Gastrocnemius medialis (tissue), 4 donors: ENCODE measurements around the gene RASA4B. TPM values are rescaled to one million over a fixed set of nuclear protein-coding genes. Genes with fewer than 3 reads are reported as not detected.
"Not testable (repeated sequence)": the region's sequence is repeated elsewhere in the genome, so short reads cannot be mapped to it uniquely, and the experiment has no call there.

Source experiments
- ATAC-seq, 2 donors: fragments of 150-250 bp; one replicate each; pipeline ENCODE4 v1.9.1; 2016
- DNase-seq, 2 donors: peaks; one replicate each; pipeline ENCODE4 v3.0.0-alpha.2; 2019
- H3K27ac ChIP-seq, 4 donors: fragments of 200-600 bp; sonication (generic); 1 replicate in 1 of 4; 2 replicates in 3 of 4; pipeline ENCODE4 v1.5.1; 2016 to 2018; ENCODE audit warnings: mild to moderate bottlenecking in 2 of 4, moderate library complexity in 1 of 4
- H3K27me3 ChIP-seq, 3 donors: fragments of 200-600 bp; sonication (generic) in 2 of 3; 1 replicate in 1 of 3; 2 replicates in 2 of 3; pipeline versions ENCODE4 v1.5.1 to v1.6.0; 2016 to 2019; ENCODE audit warnings: mild to moderate bottlenecking in 1 of 3, moderate library complexity in 1 of 3
- H3K36me3 ChIP-seq, 2 donors: fragments of 200-600 bp; sonication (generic) in 1 of 2; one replicate each; pipeline ENCODE4 v1.5.1; 2017 to 2018
- H3K4me1 ChIP-seq, 2 donors: fragments of 200-600 bp; sonication (generic) in 1 of 2; one replicate each; pipeline ENCODE4 v1.5.1; 2016 to 2017; ENCODE audit warnings: mild to moderate bottlenecking in 2 of 2
- H3K4me3 ChIP-seq, 4 donors: fragments of 200-600 bp; sonication (generic) in 3 of 4; 1 replicate in 1 of 4; 2 replicates in 3 of 4; pipeline ENCODE4 v1.5.1; 2016 to 2019; ENCODE audit warnings: mild to moderate bottlenecking in 2 of 4
- H3K9me3 ChIP-seq, 3 donors: fragments of 200-600 bp; sonication (generic) in 2 of 3; 1 replicate in 1 of 3; 2 replicates in 2 of 3; pipeline ENCODE4 v1.5.1; 2016 to 2019
- in situ Hi-C, 4 donors: fragments of 200-750 bp; cut with MboI; loops; one replicate each; pipeline versions ENCODE4 v1.15.0 to v1.8.0; 2017; ENCODE audit warnings: low sequenced_read_pairs in 4 of 4
- intact Hi-C: fragments of 100-400 bp; cut with DNase I; formaldehyde crosslinking; loops from one replicate; pipeline ENCODE4 v1.15.1; 2023; ENCODE audit warnings: low total_unique reads
- total RNA-seq, 4 donors: library from RNA; depleted of rRNA; stranded (reverse); fragments of >200 nt; gene quantifications; one replicate each; pipeline versions ENCODE4 v1.1.0 to v1.2.3, GENCODE V29; 2016

Gene RASA4B
- total RNA-seq, 4 donors from 2014 or later: 38.0 to 127 (median 86.0) TPM

GRCh38 chr7:102507410-102508088 is 10.0 kb downstream of the RASA4B start:
- H3K36me3 ChIP-seq, H3K4me1 ChIP-seq, H3K4me3 ChIP-seq, H3K9me3 ChIP-seq, intact Hi-C loops, in situ Hi-C loops, H3K27me3 ChIP-seq: not testable (repeated sequence)
- peak overlapping the region; percentile 78 to 91 (median 84) for H3K27ac ChIP-seq
- DNase-seq (peak in 1 of 2 donors; percentile 35), ATAC-seq (peak; percentile 10 to 22)

DNA sequence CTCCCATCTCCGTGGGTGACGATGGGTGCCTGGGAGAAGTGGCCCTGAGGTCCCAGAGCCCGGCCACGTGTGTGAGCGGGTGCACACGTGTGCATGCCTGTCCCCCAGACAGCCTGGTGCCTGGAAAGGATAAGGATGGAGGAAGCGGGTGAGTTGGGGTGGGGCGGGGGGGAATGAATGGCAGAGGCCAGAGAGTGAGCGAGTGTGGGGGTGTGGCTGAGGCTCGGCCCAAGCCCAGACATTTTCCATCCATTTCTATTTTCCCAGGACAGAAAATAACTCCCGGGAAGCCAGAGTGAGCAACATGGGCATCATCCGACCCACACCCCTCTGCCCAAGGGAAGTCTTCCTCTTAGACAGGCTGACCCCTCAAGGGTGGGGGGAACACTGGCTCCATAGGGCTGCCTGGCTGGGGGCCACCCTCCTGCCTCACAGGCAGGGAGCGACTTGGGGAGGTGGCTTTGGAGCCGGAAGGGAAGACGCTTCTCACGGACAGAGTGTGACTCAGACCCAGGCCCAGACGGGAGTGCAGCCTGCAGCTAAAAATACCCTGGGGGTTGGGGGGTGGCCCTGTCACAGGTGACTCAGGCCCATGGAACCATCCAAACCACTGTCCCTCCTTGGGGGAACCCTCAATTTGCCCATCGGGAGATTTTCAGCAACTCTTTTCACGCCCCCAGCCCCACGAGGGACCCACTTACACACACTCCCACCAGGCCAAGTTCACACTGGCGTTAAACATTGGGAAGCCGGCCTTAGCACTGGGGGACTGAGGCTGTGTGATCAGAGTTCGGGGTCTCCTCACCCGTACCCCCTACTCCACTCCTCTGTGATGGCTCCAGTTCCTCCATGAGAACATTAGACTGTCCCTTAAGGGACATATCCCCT is 12.0 kb downstream of the RASA4B start:
- ATAC-seq (peak; percentile 57 to 71), DNase-seq (peak in 1 of 2 donors; percentile 40)
- intact Hi-C loops, H3K36me3 ChIP-seq, H3K4me3 ChIP-seq, H3K4me1 ChIP-seq, H3K9me3 ChIP-seq, in situ Hi-C loops, H3K27me3 ChIP-seq: not testable (repeated sequence)
- peak overlapping the region; percentile 81 to 87 (median 85) for H3K27ac ChIP-seq

DNA sequence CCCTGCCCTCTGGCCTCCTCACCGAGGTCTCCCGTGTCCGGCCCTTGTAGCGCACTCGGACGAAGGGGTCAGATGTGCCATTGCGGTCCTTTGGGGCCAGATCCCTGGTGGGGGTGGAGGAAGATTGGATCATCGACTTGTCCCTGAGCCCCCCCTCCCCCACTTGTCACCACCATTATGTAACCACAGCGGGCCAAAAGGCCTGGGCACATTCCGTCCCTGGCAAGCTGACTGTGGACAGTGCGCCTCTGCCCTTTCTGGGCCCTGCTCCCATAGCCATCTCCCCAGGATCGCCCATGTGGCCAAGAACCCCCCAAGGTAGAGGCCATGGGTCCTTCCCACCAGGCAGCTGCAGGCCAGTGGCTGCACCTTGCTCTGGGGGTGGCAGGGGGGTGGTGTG is 14.4 kb downstream of the RASA4B start:
- H3K4me3 ChIP-seq, in situ Hi-C loops, intact Hi-C loops, H3K4me1 ChIP-seq, H3K27ac ChIP-seq, H3K9me3 ChIP-seq, DNase-seq, H3K27me3 ChIP-seq, H3K36me3 ChIP-seq: not testable (repeated sequence)
- ATAC-seq: peak; percentile 59 to 69

DNA sequence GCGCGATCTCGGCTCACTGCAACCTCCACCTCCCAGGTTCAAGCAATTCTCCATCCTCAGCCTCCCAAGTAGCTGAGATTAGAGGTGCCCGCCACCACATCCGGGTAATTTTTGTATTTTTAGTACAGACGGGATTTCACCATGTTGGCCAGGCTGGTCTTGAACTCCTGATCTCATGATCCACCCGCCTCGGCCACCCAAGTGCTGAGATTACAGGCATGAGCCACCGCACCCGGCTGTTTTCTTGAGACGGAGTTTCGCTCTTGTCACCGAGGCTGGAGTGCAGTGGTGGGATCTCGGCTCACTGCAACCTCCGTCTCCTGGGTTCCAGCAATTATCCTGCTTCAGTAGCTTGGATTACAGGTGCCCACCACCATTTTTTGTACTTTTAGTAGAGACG is 19.3 kb downstream of the RASA4B start:
- in situ Hi-C loops, H3K4me1 ChIP-seq, DNase-seq, ATAC-seq, H3K27me3 ChIP-seq, intact Hi-C loops, H3K4me3 ChIP-seq, H3K9me3 ChIP-seq, H3K36me3 ChIP-seq: not testable (repeated sequence)
- peak overlapping the region in 2 of 4 donors; percentile 39 to 66 for H3K27ac ChIP-seq

- H3K36me3 ChIP-seq, H3K4me3 ChIP-seq, intact Hi-C loops, H3K4me1 ChIP-seq, H3K27me3 ChIP-seq, in situ Hi-C loops, ATAC-seq, H3K9me3 ChIP-seq: not testable (repeated sequence)
- peak overlapping the region in 3 of 4 donors; percentile 55 to 64 (median 60) for H3K27ac ChIP-seq
- DNase-seq: peak in 1 of 2 donors; percentile 12
Measured at GRCh38 chr7:102497308-102497707, 20.3 kb downstream of the RASA4B start.

- H3K36me3 ChIP-seq, H3K27me3 ChIP-seq, in situ Hi-C loops, H3K9me3 ChIP-seq, H3K4me3 ChIP-seq, ATAC-seq, H3K4me1 ChIP-seq, intact Hi-C loops: not testable (repeated sequence)
- peak overlapping the region; percentile 26 to 60 (median 48) for H3K27ac ChIP-seq
- peak in 1 of 2 donors; percentile 7 for DNase-seq
Measured at GRCh38 chr7:102496861-102497260, 20.7 kb downstream of the RASA4B start.

- H3K9me3 ChIP-seq, intact Hi-C loops, H3K4me3 ChIP-seq, H3K27me3 ChIP-seq, in situ Hi-C loops, H3K27ac ChIP-seq, ATAC-seq, H3K36me3 ChIP-seq, H3K4me1 ChIP-seq, DNase-seq: not testable (repeated sequence)
Measured at GRCh38 chr7:102494473-102495149, 23.0 kb downstream of the RASA4B start.

DNA sequence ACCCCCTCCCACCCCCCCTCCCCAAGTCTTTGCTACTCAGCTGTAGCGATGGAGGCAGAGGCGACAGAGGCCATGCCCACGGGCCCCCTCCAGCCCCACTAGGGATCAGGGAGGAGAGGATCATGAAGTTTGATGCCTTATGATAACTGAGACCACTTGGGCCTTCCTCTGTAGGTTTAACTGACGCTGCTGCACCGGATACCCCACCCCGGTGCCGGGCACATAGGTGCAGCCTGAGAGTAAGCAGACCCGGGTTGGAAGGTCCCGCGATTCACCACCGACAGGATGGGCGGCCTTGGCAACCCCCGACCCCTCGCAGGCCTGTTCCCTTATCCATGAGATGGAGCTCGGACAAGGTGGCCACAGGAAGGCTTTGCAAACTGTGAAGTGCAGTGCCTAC is 23.6 kb downstream of the RASA4B start:
- H3K4me3 ChIP-seq, H3K36me3 ChIP-seq, H3K27me3 ChIP-seq, H3K4me1 ChIP-seq, intact Hi-C loops, in situ Hi-C loops, H3K9me3 ChIP-seq: not testable (repeated sequence)
- peak in 1 of 2 donors; percentile 1 for ATAC-seq
- DNase-seq: peak in 1 of 2 donors; percentile 15
- H3K27ac ChIP-seq: peak overlapping the region; percentile 61 to 78 (median 73)

DNA sequence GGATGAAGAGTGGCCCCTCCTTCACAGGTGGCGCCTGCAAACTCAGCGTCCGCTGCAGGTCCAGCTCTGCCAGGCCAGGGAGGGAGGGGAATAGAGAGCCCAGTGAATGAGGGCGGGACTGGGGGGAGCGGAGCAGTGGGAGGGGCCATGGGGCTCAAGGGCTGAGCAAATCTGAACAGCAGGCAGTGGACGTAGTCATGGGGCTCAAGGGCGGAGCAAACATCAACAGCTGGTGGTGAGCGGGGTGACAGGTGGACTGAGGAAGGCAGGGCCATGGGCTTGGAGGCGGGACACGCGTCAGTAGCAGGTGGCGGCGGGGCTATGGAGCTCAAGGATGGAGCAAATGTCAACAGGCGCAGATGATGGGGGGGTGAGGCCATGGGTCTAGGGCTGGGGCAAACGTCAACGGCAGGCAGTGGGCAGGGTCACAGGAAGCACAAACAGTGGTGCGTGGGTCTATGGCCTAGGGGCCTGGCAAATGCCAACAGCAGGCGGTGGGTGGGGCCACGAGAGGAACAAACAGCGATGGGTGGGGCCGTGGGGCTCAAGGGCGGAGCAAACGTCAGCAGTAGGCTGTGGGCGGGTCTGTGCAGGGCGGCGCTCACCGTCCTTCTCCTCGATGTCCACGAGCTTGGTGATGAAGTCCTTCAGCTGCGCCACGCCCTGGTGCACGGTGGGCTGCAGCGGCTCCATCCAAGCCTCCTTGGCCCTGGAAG is 24.2 kb downstream of the RASA4B start:
- peak overlapping the region in 1 of 4 donors; percentile 61 for H3K27ac ChIP-seq
- in situ Hi-C loops, intact Hi-C loops, H3K36me3 ChIP-seq, DNase-seq, H3K27me3 ChIP-seq, H3K9me3 ChIP-seq, H3K4me3 ChIP-seq, H3K4me1 ChIP-seq: not testable (repeated sequence)
- peak; percentile 84 to 88 for ATAC-seq

- H3K4me3 ChIP-seq, H3K4me1 ChIP-seq, H3K36me3 ChIP-seq, intact Hi-C loops, in situ Hi-C loops, H3K27me3 ChIP-seq, H3K27ac ChIP-seq, H3K9me3 ChIP-seq: not testable (repeated sequence)
- DNase-seq (peak; percentile 3 to 74), ATAC-seq (peak; percentile 48 to 57)
Measured at GRCh38 chr7:102490529-102491075, 27.0 kb downstream of the RASA4B start.

DNA sequence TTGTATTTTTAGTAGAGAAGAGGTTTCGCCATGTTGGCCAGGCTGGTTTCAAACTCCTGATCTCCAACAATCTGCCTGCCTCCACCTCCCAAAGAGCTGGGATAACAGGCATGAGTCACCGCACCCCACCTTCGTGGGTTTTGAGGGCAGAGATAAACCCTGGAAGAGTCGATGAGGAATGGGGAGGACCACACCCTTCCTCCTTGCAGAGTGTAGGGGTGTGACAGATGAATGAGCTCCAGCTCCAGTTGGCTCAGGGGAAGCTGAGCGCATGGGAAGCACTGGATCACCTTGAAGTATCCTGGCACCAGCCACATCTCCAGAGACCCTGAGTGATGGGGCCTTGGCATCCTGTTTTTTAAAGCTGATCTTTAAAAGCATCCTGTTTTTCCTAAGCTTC is 33.3 kb downstream of the RASA4B start:
- H3K27me3 ChIP-seq, H3K4me3 ChIP-seq, ATAC-seq, H3K36me3 ChIP-seq, DNase-seq, H3K4me1 ChIP-seq, H3K9me3 ChIP-seq, in situ Hi-C loops, intact Hi-C loops, H3K27ac ChIP-seq: not testable (repeated sequence)
